Stimulated activated CD8-positive, alpha-beta memory T cell treated with anti-CD3 and anti-CD28 coated beads, Interleukin-12 subunit alpha, Interleukin-12 subunit beta, amount 100 ng/mL, for 24 hours (primary cell): ENCODE measurements around the gene KIF26B.

Experiments
- DNase-seq: peaks from one replicate; pipeline ENCODE4 v3.0.0-alpha.2; 2020; ENCODE audit errors: extremely low read depth

Gene KIF26B

GRCh38 chr1:245592189-245592460 is 437.3 kb downstream of the KIF26B start:
- DNase-seq, result no peak

GRCh38 chr1:245598524-245599305 is 443.9 kb downstream of the KIF26B start:
- no peak for DNase-seq

GRCh38 chr1:245599371-245600174 is 444.8 kb downstream of the KIF26B start:
- no peak for DNase-seq

- no peak for DNase-seq
Observed at GRCh38 chr1:245600658-245601057, 445.9 kb downstream of the KIF26B start.

- DNase-seq, result no peak
Observed at GRCh38 chr1:245603311-245603865, 448.6 kb downstream of the KIF26B start.

GRCh38 chr1:245604979-245605378 is 450.2 kb downstream of the KIF26B start:
- DNase-seq, result no peak

- no peak for DNase-seq
Observed at GRCh38 chr1:245605480-245606156, 450.8 kb downstream of the KIF26B start.

- DNase-seq, result no peak
Observed at GRCh38 chr1:245606157-245606725, 451.5 kb downstream of the KIF26B start.

GRCh38 chr1:245608271-245608670 is 453.5 kb downstream of the KIF26B start:
- no peak for DNase-seq

- no peak for DNase-seq
Observed at GRCh38 chr1:245609354-245610150, 454.8 kb downstream of the KIF26B start.

GRCh38 chr1:245611251-245611650 is 456.5 kb downstream of the KIF26B start:
- DNase-seq, result no peak

GRCh38 chr1:245614476-245614875 is 459.7 kb downstream of the KIF26B start:
- DNase-seq, result no peak

GRCh38 chr1:245615001-245615400 is 460.2 kb downstream of the KIF26B start:
- no peak for DNase-seq

- no peak for DNase-seq
Observed at GRCh38 chr1:245621589-245621988, 466.8 kb downstream of the KIF26B start.

- DNase-seq, result no peak
Observed at GRCh38 chr1:245622332-245623014, 467.7 kb downstream of the KIF26B start.

- DNase-seq, result no peak
Observed at GRCh38 chr1:245641384-245641783, 486.6 kb downstream of the KIF26B start.

- DNase-seq, result no peak
Observed at GRCh38 chr1:245645406-245645805, 490.6 kb downstream of the KIF26B start.

GRCh38 chr1:245645894-245646293 is 491.1 kb downstream of the KIF26B start:
- no peak for DNase-seq

- no peak for DNase-seq
Observed at GRCh38 chr1:245648749-245649522, 494.2 kb downstream of the KIF26B start.

GRCh38 chr1:245649666-245650065 is 494.9 kb downstream of the KIF26B start:
- no peak for DNase-seq
